Right lobe of liver (tissue), 4 donors: Measurements from ENCODE around the gene PNMA8B.

Experiments used
- CTCF ChIP-seq, 4 donors: fragments of 200-600 bp in 3 of 4; fragments of 450-650 bp in 1 of 4; IDR thresholded peaks; one replicate each; pipeline versions ENCODE4 v1.5.1 to v1.8.0; 2016 to 2022; ENCODE audit warnings: antibody characterized with exemption in 4 of 4, mild to moderate bottlenecking in 2 of 4
- POLR2A ChIP-seq: fragments of 450-650 bp; IDR thresholded peaks from one replicate; pipeline ENCODE4 v1.6.1; 2017; ENCODE audit warnings: antibody characterized with exemption, mild to moderate bottlenecking
- donor health status: DM: no; HTN: no; CAD: no.
- donor health status: DM: no; HTN: no; CAD: no.
- donor health status: DM: no; HTN: yes; CAD: no.

- TF ChIP-seq CTCF (IDR thresholded peaks at IDR 0.05) (no peak), POLR2A (no peak)
These were observed 49.6 kb downstream of the PNMA8B start for GRCh38 chr19:46446021-46446420.
